ENCODE results near the gene SS18.
"Not testable (repeated sequence)": the region's sequence is repeated elsewhere in the genome, so short reads cannot be mapped to it uniquely, and the experiment has no call there.

Gene SS18, protein sequence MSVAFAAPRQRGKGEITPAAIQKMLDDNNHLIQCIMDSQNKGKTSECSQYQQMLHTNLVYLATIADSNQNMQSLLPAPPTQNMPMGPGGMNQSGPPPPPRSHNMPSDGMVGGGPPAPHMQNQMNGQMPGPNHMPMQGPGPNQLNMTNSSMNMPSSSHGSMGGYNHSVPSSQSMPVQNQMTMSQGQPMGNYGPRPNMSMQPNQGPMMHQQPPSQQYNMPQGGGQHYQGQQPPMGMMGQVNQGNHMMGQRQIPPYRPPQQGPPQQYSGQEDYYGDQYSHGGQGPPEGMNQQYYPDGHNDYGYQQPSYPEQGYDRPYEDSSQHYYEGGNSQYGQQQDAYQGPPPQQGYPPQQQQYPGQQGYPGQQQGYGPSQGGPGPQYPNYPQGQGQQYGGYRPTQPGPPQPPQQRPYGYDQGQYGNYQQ

DNA sequence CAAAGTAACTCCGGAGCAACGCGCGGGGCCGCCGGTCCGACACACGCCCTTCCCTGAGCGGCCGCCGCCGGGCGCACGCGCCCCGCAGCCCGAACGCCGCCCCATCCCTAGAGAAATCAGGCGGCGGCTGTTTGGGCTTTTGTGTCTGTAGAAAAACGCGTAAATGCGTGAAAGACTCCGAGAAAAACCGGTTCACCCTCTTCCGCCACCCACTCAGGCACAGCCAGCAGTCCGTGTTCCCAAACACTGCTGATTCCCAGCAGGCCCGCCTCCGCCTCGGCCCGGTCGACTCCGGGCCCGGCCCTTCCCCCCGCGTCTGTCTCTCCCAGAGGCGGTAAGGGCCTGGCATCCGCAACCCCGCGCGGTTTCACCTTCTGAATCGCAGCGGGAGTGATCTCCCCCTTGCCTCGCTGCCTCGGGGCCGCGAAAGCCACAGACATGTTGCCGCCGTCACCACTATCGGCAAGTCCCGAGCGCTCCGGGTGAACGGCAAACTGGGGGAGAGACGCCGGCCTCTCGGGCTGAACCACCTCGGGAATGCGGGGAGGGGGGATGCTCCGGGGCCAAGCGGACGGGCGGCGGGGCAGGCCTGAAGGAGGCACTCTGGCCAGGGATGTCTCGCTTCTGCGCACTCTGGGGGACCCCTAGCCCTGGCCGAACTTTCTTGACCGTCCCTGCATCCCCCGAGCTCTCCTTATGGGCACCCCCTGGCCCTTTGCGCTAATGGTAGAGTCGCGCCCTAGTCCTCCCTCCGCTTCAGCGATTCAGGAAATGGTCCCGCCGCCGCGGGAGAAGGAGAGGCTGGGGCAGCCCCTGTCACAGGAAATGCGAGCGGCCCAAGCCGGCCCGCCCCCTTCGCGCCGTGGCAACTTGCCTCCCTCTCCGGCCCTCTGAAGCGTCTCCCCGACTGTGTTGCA, at the start of gene SS18:
TSS of gene SS18 (minus strand) at position 484 of the 917 bp plus-strand sequence. CDS start at position 440, 44 bp downstream.
- TF ChIP-seq, protein P1, sequence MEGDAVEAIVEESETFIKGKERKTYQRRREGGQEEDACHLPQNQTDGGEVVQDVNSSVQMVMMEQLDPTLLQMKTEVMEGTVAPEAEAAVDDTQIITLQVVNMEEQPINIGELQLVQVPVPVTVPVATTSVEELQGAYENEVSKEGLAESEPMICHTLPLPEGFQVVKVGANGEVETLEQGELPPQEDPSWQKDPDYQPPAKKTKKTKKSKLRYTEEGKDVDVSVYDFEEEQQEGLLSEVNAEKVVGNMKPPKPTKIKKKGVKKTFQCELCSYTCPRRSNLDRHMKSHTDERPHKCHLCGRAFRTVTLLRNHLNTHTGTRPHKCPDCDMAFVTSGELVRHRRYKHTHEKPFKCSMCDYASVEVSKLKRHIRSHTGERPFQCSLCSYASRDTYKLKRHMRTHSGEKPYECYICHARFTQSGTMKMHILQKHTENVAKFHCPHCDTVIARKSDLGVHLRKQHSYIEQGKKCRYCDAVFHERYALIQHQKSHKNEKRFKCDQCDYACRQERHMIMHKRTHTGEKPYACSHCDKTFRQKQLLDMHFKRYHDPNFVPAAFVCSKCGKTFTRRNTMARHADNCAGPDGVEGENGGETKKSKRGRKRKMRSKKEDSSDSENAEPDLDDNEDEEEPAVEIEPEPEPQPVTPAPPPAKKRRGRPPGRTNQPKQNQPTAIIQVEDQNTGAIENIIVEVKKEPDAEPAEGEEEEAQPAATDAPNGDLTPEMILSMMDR (IDR thresholded peaks at IDR 0.05; ENCODE audit: low read depth, low read length) = no peak
- DNase-seq (ENCODE audit: low read depth in 2 of 2) = peak; percentile 96 to 97
- peak within 1 kb of the TSS; percentile 74 to 95 for H3K4me3 ChIP-seq (replicated peaks in 1 of 2; ENCODE audit: low read depth in 2 of 2, low read length in 2 of 2)

DNA sequence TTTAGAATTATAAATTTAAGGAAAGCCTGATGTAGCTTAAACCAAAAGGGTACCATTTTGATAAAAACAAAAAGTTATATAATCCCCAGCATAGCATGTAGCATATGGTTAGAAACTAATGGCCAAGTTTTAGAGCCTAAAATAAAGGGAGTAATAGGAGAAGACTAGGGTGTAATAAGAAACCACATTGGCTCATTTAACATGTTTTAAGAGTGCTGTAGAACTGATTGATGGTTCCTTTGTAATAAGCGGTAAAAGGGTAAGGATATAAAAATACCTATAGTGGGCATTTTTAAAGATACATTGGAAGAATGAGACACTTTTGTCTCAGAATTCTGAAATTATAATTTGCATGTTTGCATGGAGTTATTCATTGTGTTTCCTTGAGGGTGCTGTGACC, 45.1 kb upstream of the SS18 start:
- no peak for DNase-seq (ENCODE audit: low read depth in 2 of 2)

DNA sequence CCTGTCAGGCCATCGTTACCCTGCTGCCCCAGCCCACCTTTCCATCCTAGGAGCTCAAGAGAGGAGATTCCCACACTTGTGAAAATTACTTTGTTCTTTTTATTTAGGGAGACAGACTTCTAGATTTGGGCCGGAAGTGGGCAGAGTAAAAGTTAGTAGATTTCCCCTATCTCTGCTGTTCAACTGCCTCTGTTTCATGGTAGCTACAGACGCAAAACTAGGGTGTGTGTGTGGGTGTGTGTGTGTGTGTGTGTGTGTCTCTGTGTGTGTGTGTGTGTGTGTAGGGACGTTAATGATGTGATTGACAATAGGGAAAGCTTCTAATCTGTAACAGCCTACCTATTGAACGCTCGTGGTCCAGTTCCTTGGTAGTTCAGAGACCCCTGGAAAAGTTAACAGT, 43.7 kb upstream of the SS18 start:
- DNase-seq (ENCODE audit: low read depth in 2 of 2) = no peak
- TF ChIP-seq, protein P1 (IDR thresholded peaks at IDR 0.05; ENCODE audit: low read depth, low read length) = no peak
- no peak overlapping the region for H3K4me3 ChIP-seq (replicated peaks in 1 of 2; ENCODE audit: low read depth in 2 of 2, low read length in 2 of 2)

More for the DNA sequence above, 45.1 kb upstream of the SS18 start:
- TF ChIP-seq, protein P1 (IDR thresholded peaks at IDR 0.05; ENCODE audit: low read depth, low read length) = no peak
- no peak overlapping the region for H3K4me3 ChIP-seq (replicated peaks in 1 of 2; ENCODE audit: low read depth in 2 of 2, low read length in 2 of 2)

DNA sequence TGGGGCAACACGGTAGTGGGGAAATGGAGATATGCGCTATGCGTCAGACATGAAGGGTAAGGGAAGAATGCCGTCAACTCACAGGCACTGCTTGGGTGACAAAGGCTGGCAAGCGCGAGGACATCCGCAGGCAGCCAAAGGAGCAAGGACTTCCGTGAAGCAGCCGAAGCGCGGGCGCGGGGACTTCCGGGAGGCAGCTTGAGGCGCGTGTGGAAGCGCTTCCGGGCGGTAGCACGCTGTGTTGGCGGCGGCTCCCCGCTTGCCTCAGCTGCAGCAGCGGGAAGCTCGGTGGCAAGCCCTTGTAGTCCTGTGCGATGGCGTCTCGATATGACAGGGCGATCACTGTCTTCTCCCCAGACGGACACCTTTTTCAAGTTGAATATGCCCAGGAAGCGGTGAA, 43.2 kb upstream of the SS18 start, which contains the start of gene PSMA8:
TSS of gene PSMA8 (plus strand) at position 218 of the 400 bp plus-strand sequence. CDS start at position 315, 97 bp downstream.
- DNase-seq (ENCODE audit: low read depth in 2 of 2) = peak in 1 of 2 donors; percentile 1
- H3K4me3 ChIP-seq (replicated peaks in 1 of 2; ENCODE audit: low read depth in 2 of 2, low read length in 2 of 2) = peak within 1 kb of the TSS in 1 of 2 donors; percentile 9
- TF ChIP-seq, protein P1 (IDR thresholded peaks at IDR 0.05; ENCODE audit: low read depth, low read length) = no peak

DNA sequence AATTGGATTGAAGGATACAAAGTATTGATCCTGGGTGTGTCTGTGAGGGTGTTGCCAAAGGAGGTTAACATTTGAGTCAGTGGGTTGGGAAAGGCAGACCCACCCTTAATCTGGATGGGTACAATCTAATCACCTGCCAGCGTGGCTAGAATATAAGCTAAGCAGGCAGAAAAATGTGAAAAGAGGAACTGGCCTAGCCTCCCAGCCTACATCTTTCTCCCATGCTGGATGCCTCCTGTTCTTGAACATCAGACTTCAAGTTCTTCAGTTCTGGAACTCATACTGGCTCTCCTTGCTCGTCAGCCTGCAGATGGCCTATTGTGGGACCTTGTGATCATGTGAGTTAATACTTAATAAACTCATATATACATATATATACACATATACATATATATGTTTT, 37.8 kb upstream of the SS18 start:
- not testable (repeated sequence) for H3K4me3 ChIP-seq (replicated peaks in 1 of 2; ENCODE audit: low read depth in 2 of 2, low read length in 2 of 2); DNase-seq (ENCODE audit: low read depth in 2 of 2)

DNA sequence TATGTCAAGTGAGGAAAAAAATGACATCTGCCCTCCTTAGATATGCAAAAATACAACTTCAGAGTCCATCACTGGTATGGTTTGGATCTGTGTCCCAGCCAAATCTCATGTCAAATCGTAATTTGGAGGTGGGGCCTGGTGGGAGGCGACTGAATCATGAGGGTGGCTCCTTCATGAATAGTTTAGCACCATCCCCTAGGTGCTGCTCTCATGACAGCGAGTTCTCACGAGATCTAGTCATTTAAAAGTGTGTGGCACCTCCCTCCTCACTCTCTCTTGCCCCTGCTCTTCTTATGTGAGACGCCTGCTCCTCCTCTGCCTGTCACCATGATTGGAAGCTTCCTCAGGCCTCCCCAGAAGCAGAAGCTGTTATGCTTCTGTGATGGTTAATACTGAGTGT, 37.4 kb upstream of the SS18 start:
- TF ChIP-seq, protein P1 (IDR thresholded peaks at IDR 0.05; ENCODE audit: low read depth, low read length) = no peak

DNA sequence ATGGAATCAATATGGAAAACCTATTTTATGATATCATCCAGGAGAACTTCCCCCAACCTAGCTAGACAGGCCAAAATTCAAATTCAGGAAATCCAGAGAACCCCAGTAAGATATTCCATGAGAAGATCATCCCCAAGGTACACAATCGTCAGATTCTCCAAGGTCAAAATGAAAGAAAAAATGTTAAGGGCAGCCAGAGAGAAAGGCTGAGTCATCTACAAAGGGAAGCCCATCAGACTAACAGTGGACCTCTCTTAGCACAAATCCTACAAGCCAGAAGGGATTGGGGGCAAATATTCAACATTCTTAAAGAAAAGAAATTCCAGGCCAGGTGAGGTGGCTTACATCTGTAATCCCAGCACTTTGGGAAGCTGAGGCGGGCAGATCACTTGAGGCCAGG, 31.6 kb upstream of the SS18 start:
- not testable (repeated sequence) for H3K4me3 ChIP-seq (replicated peaks in 1 of 2; ENCODE audit: low read depth in 2 of 2, low read length in 2 of 2); DNase-seq (ENCODE audit: low read depth in 2 of 2)

More for the DNA sequence above, 37.4 kb upstream of the SS18 start:
- no peak for DNase-seq (ENCODE audit: low read depth in 2 of 2)
- no peak overlapping the region for H3K4me3 ChIP-seq (replicated peaks in 1 of 2; ENCODE audit: low read depth in 2 of 2, low read length in 2 of 2)
